ENCODE data around the gene LPIN3. TPM values are rescaled to one million over a fixed set of nuclear protein-coding genes. Genes with fewer than 3 reads are reported as not detected.

Gene LPIN3
- total RNA-seq, 1 experiment from 2014 or later: 18.5 TPM

DNA sequence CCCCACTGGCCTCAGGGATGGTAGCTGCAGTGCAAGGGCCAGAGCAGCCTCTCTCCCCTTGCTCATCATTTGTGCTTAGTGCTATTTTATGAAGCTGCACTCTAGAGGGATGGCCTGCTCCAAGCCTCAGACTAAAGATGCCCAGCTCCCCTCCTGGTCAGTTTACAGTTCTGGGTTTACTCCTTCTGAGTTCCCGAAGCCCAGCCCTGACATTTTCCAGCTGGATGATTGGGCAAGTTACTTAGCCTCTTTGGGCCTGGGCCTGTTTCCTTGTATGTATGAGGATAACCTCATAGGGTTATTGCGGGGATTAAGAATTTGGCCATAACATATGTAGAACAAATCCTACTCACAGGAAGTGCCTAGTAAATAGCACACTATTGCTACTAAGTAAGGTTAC, 57.8 kb downstream of the LPIN3 start:
- Histone ChIP-seq H3K9ac (ENCODE audit: low read length) (no peak overlapping the region), H3K79me2 (ENCODE audit: insufficient read depth, low read length) (no peaks in the 10 kb centered on the region), H4K20me1 (ENCODE audit: insufficient read depth) (no peaks in the 10 kb centered on the region), H3K4me2 (ENCODE audit: low read length) (no peak overlapping the region), H3K4me3 (replicated peaks in 1 of 2; ENCODE audit: low read depth in 1 of 2, low read length in 2 of 2) (no peak overlapping the region), H3K27me3 (ENCODE audit: insufficient read depth, low read length) (no peaks in the 10 kb centered on the region), H3K4me1 (ENCODE audit: control insufficient read depth in 1 of 2, insufficient read depth in 2 of 2, low read length in 2 of 2) (no peaks in the 10 kb centered on the region), H3K9me3 (ENCODE audit: control insufficient read depth in 1 of 2, insufficient read depth in 1 of 2, low read depth in 1 of 2, low read length in 2 of 2) (no peaks in the 10 kb centered on the region), H3K9me2 (ENCODE audit: insufficient read depth) (no peaks in the 10 kb centered on the region), H2AFZ (ENCODE audit: low read depth, low read length, poor library complexity, severe bottlenecking) (no peak overlapping the region), H3K36me3 (ENCODE audit: control insufficient read depth in 1 of 2, insufficient read depth in 2 of 2, low read length in 2 of 2) (no peaks in the 10 kb centered on the region), H3K27ac (ENCODE audit: low read depth, low read length) (no peak overlapping the region)
- ATAC-seq (no peak), DNase-seq (ENCODE audit: low read depth, low spot score) (no peak)
- no TSS peak for BruUV-seq (replicated peaks)
- no peak for TF ChIP-seq EZH2phosphoT487 (IDR thresholded peaks at IDR 0.05; ENCODE audit: borderline replicate concordance)
- TF ChIP-seq, protein P1, sequence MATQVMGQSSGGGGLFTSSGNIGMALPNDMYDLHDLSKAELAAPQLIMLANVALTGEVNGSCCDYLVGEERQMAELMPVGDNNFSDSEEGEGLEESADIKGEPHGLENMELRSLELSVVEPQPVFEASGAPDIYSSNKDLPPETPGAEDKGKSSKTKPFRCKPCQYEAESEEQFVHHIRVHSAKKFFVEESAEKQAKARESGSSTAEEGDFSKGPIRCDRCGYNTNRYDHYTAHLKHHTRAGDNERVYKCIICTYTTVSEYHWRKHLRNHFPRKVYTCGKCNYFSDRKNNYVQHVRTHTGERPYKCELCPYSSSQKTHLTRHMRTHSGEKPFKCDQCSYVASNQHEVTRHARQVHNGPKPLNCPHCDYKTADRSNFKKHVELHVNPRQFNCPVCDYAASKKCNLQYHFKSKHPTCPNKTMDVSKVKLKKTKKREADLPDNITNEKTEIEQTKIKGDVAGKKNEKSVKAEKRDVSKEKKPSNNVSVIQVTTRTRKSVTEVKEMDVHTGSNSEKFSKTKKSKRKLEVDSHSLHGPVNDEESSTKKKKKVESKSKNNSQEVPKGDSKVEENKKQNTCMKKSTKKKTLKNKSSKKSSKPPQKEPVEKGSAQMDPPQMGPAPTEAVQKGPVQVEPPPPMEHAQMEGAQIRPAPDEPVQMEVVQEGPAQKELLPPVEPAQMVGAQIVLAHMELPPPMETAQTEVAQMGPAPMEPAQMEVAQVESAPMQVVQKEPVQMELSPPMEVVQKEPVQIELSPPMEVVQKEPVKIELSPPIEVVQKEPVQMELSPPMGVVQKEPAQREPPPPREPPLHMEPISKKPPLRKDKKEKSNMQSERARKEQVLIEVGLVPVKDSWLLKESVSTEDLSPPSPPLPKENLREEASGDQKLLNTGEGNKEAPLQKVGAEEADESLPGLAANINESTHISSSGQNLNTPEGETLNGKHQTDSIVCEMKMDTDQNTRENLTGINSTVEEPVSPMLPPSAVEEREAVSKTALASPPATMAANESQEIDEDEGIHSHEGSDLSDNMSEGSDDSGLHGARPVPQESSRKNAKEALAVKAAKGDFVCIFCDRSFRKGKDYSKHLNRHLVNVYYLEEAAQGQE (IDR thresholded peaks at IDR 0.05; ENCODE audit: low read depth): no peak
- no peak for TF ChIP-seq EGR1 (IDR thresholded peaks at IDR 0.05; ENCODE audit: low read depth)
- TF ChIP-seq, protein P2, sequence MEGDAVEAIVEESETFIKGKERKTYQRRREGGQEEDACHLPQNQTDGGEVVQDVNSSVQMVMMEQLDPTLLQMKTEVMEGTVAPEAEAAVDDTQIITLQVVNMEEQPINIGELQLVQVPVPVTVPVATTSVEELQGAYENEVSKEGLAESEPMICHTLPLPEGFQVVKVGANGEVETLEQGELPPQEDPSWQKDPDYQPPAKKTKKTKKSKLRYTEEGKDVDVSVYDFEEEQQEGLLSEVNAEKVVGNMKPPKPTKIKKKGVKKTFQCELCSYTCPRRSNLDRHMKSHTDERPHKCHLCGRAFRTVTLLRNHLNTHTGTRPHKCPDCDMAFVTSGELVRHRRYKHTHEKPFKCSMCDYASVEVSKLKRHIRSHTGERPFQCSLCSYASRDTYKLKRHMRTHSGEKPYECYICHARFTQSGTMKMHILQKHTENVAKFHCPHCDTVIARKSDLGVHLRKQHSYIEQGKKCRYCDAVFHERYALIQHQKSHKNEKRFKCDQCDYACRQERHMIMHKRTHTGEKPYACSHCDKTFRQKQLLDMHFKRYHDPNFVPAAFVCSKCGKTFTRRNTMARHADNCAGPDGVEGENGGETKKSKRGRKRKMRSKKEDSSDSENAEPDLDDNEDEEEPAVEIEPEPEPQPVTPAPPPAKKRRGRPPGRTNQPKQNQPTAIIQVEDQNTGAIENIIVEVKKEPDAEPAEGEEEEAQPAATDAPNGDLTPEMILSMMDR (IDR thresholded peaks at IDR 0.05 in 2 of 3, conservative IDR thresholded peaks at IDR 0.05 in 1 of 3; ENCODE audit: borderline replicate concordance in 1 of 3, insufficient read depth in 1 of 3, low read depth in 2 of 3, low read length in 2 of 3): no peak
- TF ChIP-seq, protein P3, sequence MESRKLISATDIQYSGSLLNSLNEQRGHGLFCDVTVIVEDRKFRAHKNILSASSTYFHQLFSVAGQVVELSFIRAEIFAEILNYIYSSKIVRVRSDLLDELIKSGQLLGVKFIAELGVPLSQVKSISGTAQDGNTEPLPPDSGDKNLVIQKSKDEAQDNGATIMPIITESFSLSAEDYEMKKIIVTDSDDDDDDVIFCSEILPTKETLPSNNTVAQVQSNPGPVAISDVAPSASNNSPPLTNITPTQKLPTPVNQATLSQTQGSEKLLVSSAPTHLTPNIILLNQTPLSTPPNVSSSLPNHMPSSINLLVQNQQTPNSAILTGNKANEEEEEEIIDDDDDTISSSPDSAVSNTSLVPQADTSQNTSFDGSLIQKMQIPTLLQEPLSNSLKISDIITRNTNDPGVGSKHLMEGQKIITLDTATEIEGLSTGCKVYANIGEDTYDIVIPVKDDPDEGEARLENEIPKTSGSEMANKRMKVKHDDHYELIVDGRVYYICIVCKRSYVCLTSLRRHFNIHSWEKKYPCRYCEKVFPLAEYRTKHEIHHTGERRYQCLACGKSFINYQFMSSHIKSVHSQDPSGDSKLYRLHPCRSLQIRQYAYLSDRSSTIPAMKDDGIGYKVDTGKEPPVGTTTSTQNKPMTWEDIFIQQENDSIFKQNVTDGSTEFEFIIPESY (IDR thresholded peaks at IDR 0.05; ENCODE audit: extremely low read depth, insufficient replicate concordance, low read length): no peak
- TF ChIP-seq EZH2 (IDR thresholded peaks at IDR 0.05): no peak
- no peak for TF ChIP-seq TCF7L2 (IDR thresholded peaks at IDR 0.05; ENCODE audit: borderline replicate concordance, extremely low read depth, insufficient read depth, insufficient read length)
- no peak for TF ChIP-seq YY1 (IDR thresholded peaks at IDR 0.05; ENCODE audit: extremely low read depth, insufficient replicate concordance, low read depth, low read length)
- TF ChIP-seq ZFX (IDR thresholded peaks at IDR 0.05): no peak
- no peak for TF ChIP-seq CEBPB (IDR thresholded peaks at IDR 0.05; ENCODE audit: low read depth)
- no peak for TF ChIP-seq RAD21 (IDR thresholded peaks at IDR 0.05; ENCODE audit: low read depth)
- TF ChIP-seq POLR2AphosphoS5 (IDR thresholded peaks at IDR 0.05; ENCODE audit: low read depth, low read length): no peak
- TF ChIP-seq FOSL1 (IDR thresholded peaks at IDR 0.05; ENCODE audit: low read depth): no peak
- no peak for TF ChIP-seq SRF (IDR thresholded peaks at IDR 0.05; ENCODE audit: low read depth)
- ChIA-PET RAD21 (ENCODE audit: low non-redundant PET in 1 of 2, low total read pairs in 2 of 2, uncharacterized antibody in 2 of 2, unreplicated experiment in 2 of 2) (no interaction called here), POLR2A (no interaction called here), CTCF (no interaction called here)
- intact Hi-C loops (cut with micrococcal nuclease): no loop called here
